Activated CD8-positive, alpha-beta memory T cell treated with anti-CD3 and anti-CD28 coated beads for 1 hour (primary cell): ENCODE results near the gene HOXD9.

Source experiments
- DNase-seq, 2 donors: peaks; one replicate each; pipeline ENCODE4 v3.0.0-alpha.2; 2020; ENCODE audit warnings: low read depth in 1 of 2; ENCODE audit errors: extremely low read depth in 1 of 2

Gene HOXD9

DNA sequence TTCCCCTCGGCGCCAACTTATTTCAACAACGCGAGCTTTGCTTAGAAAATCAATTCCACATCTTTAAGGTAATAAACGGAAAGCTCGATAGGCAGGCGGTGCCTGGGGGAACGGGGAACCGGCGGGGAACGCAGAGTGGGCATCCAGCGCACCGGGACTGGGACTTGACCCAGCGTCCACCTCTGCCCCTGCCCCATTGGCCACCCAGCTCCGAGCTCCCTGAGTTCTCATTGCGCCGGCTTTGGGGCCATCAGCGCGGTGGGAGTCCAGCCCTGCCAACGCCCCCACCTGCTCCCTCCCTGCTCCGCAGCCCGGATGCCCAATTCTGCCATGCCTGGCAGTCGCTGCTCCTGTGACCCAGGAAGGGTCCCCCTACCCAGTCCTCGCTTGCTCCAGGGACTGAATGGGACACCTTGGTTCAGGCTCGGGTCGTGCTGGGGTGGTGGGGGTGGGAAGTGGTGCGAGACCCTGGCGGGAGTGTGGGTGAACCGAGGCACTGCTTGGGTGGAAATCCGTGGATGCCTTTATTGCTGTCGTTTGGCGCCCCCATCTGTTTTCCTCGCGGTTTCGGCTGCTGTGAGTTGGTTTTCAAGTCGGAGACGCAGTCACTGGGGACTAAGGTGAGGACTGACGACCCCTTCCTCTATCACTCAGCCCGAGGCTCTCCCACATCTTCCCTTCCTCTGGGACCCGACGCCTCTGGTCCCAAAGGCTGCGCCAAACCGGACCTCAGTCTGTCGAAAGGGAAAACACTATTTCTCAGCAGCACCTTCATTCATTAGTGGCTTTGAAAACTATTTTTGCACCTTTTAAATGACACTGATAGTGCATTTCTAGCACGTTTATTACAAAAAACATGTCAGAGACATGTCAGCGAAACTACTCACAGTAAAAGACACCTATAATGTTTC, 36.4 kb upstream of the HOXD9 start:
- DNase-seq, result no peak

DNA sequence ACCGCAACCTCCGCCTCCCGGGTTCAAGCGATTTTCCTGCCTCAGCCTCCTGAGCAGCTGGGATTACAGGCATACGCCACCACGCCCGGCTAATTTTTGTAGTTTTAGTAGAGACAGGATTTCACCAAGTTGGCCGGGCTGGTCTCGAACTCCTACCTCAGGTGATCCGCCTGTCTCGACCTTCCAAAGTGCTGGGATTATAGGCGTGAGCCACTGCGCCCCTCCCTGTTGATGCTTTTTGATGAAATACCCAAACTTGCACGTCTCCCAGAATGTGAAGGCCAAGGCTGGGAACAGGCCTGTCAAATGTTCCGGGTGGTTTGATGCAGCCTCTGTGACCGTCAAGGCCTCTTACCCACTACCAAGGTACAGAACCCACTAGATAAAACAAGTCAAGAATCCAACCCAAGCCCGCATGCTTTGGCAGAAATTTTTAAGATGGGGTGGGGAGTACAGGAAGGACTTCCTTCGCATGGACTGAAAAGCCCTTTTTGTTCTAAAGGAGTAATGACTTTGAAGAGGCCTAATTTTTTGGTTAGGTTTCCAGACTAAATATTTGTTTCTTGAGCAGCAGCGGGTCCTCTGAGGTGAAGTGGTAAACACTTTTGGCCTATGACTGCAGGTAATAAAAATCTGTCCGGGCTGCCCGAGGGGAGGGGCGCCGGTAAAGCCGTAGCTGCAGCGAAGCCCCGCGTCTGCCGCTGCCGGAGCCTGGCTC, 35.0 kb upstream of the HOXD9 start:
- DNase-seq, result no peak

DNA sequence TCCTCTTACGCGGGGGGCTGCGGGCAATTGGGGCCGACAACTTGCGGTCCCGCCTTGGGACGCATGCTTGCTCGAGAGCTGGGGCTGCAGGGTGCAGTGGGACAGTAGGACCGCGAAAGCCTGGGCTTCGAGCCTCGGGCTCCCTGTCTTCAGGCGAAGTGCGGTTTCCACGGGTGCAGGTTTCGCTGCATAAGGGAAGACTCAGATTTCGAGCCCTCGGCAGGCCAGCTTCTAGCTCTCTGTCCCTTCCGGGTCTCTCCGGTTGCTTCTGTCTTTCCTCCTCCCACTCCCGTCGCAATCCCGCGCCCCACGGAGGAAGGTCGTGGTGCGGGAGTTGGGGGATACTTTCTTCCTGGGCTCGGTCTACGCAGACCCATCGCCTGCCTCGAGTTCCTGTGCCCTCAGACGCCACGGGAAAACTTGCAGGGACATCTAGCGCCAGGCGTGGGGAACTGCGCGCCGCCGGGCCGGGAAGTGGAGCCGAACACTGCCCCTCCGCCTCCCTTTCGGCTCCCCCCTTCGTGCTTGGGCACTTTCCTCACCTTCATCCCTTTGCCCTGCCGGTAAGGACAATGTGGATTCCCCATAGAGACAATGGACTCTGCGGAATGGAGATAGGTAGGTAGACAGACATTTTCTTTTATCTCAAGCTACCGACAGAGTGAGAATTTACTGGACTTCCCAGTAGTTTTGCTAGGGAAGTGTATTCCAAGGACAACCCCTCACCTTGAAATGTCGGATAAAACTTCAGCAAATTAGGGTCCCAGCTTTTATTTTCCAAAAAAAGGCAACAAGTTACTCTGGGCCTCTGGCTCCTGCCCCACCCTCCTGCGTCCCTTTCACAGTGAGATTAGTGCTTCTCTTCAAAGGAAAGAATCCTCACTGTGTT, 34.2 kb upstream of the HOXD9 start:
- no peak for DNase-seq

DNA sequence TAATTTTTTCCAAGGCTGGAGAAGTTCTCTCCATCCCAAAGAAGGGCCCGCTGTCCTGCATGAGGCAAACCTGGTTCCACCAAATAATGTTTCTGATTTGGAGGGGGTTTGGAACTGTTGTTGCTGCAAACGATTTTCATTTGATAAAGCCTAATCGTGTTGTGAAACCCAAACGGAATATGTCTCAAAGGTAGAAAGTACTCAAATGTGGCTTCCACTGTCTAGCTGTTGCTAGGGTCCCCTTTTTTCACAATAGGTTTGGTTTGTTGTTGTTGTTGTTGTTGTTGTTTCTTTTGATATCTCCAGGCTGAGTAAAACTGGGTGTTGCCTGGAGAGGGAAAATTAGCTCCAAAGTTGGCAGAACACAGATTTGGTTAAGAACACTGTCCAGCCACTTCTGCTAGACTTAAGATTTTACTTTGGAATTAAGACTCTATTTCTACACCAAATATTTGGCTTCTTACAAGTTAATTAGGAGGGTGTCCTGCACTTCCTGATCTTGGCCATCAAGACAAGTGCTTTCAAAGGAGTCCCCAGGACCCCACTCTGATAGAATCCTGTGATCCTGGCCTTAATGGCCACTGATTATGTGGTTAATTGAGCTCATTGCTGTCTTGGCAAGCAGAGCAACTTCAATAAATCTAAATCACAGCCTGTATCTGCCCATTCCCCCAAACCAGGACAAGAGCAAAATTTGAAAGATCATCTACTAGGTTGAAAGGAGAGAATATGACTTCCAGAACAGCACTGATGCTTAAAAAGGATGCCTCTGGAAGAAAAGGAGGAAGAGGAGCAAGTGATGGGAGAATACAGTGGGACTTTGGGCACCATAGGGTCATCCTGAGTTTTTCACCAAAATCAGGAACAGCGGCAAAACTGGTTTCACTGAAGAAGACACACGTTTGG, 33.3 kb upstream of the HOXD9 start:
- no peak for DNase-seq

DNA sequence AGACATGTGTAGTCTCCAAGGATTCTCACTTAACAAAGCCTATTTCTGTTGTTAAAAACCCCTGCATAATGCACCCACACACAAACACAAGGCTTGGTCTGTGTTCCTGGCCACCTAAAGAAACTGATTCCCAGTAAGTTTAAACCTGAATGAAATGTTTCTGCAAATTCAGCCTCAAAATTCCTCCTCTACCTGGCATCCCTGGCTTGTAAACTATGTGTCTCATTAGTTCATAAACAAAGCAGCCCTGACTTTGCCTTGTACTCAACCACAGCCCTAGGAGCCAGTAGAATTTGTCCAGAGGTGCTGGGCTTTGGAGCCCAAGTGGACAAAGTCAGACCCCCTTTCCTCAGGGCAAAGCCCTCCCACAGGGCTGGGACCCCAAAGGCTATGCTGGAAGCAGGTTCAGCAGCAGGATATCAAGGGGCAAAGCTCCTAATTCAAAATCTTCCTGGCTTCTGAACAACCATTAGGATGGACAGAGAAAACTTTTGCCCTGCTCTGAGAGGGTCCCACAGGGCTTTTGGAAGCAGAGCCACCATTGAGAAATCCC, 32.6 kb upstream of the HOXD9 start:
- no peak for DNase-seq

DNA sequence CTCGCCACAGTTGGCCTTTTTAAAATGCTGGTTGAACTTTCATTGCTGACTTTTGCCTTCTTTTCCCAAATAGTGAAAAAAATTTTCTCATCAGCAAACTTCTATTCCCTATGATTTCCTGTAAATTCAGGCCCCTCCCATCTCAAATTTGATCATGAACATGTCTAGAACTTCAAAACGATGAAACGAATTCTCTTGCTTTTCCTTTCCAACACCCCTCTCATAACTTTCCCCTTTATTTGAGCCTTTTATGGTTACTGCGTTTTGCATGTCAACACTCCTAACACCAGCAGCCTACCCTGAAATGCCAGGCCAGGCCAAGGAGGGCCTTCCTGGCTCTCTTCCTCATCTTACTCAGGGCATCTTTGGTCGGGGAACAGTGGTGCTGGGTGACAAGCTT, 31.7 kb upstream of the HOXD9 start:
- no peak for DNase-seq

DNA sequence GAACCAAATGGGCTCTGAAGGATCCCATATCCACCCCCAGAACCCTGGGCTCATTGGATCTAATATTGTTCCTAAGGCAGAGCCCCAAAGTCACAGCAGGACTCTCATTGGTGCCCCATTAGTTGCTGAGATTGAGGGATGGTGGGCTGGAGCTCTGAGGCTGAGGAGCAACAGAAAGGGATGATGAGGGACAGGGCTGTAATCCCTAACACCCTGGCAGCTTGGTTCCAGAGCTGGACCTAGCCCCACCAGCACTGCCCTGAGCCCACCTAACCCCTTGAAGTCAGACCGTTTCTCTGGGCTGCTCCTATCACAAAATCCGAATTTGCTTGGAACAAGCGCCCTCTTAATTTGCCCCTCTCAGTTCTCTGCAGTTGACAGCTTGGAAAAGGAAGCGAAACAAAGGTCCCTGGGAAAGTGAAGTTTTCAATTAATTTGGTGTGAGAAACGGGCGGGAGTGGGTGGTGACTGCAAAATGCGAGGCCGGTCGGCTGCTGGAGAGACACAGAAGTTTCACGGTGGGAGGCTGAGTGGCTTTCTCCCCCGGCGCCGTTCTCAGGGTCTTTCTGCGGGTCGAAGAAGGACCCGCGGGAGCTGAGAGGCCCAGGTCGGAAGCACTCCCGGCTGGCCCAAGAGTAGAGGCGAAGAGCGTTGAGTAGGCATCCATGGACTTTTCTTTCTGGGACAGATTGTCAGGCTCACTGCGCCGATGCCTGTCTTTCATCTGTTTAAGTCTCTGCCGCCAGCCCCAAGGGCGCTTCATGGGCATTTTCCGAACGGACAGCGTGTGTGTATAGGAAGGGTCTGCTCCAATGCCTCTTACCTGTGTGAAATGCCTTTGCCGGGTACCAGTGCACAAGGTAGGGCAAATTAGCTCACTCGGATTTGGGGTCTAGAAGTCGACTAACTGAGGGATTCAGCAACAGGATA, 30.9 kb upstream of the HOXD9 start:
- DNase-seq, result no peak

DNA sequence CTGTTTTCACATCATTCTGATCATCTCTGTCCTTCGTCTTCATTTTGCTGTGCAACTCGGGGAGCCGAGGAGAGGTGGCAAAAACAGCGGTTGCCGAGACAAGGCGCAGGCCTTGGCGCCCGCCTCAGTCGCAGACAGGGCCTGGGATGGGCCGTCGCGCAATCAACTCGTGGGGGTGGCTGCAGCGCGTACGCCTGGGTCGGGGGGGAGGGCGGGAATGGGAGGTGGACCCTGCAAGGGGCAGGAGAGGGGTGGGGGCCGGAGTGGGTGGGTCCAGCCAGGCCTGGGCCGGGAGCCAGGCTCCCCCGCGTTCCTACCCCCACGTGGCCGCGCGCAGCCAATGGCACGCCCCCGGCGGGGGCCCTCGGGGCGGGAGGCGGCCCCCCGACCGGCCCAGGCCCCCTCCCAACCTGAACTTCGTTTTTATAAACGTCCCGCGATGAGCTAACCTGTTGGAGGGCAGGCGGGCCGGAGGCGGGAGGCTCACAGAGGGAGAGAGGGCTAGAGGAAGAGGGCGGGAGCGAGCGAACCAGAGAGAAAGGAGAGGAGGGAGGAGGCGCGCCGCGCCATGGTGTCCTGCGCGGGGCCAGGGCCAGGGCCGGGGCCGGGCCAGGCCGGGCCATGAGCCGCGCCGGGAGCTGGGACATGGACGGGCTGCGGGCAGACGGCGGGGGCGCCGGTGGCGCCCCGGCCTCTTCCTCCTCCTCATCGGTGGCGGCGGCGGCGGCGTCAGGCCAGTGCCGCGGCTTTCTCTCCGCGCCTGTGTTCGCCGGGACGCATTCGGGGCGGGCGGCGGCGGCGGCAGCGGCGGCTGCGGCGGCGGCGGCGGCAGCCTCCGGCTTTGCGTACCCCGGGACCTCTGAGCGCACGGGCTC, 30.0 kb upstream of the HOXD9 start, which contains the start of gene HOXD13:
Gene HOXD13, plus strand, starts transcription at position 452 of the 875 bp plus-strand sequence. Its CDS starts 170 bp downstream, at position 622.
- no peak for DNase-seq

DNA sequence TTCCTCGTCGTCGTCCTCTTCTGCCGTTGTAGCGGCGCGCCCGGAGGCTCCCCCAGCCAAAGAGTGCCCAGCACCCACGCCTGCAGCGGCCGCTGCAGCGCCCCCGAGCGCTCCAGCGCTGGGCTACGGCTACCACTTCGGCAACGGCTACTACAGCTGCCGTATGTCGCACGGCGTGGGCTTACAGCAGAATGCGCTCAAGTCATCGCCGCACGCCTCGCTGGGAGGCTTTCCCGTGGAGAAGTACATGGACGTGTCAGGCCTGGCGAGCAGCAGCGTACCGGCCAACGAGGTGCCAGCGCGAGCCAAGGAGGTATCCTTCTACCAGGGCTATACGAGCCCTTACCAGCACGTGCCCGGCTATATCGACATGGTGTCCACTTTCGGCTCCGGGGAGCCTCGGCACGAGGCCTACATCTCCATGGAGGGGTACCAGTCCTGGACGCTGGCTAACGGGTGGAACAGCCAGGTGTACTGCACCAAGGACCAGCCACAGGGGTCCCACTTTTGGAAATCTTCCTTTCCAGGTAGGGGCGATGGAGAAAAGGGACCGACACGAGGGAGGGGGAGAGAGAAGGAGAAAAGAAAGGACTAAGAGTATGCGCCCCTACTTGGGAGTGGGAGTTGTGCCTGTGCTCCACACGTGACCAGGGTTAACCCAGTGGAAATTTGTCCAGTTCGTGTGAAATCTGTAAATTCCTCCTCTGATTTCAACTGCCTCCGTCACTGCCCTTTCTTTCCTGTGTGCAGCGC, 29.2 kb upstream of the HOXD9 start:
- no peak for DNase-seq

DNA sequence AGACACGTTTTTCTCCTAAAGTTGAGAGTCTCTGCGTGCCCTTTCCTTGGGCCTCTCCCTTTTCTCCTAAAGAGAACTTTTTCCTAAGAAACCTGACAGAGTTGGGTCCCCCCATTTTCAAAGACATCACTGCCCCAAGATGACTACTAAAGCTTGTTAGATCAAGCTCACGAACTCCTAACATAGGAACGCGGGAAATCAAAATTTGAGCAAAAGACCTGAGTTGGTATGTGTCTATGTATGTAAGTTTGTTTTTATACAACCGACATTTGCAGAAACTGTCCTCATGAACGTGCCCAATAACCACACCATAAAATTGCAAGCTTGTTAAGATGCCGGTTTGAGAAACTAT, 28.6 kb upstream of the HOXD9 start:
- DNase-seq, result no peak

DNA sequence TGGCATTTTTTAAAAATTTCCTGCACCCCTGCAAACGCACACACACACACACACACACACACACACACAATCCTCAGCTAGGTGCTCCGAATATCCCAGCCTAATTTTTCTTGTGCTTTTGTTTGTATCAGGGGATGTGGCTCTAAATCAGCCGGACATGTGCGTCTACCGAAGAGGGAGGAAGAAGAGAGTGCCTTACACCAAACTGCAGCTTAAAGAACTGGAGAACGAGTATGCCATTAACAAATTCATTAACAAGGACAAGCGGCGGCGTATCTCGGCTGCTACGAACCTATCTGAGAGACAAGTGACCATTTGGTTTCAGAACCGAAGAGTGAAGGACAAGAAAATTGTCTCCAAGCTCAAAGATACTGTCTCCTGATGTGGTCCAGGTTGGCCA, 28.2 kb upstream of the HOXD9 start:
- no peak for DNase-seq

DNA sequence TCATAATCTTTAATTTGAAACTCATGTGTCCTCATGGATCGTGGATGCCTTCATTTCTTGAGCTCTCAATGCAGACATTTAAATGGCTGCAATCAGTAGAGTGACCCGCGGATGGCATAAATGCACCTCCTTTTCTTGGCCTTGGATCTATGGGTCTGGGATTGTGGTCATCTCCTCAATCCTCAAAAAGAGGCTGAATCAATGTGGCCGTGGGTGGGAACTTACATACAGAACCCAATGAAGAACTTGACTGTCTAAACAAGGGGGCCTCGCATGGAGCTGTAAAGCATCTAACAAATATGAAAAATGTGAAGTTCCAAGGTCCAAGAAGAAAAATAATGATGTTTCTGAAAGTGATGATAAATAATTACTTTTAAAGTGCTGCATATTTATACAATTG, 27.1 kb upstream of the HOXD9 start:
- DNase-seq, result no peak

DNA sequence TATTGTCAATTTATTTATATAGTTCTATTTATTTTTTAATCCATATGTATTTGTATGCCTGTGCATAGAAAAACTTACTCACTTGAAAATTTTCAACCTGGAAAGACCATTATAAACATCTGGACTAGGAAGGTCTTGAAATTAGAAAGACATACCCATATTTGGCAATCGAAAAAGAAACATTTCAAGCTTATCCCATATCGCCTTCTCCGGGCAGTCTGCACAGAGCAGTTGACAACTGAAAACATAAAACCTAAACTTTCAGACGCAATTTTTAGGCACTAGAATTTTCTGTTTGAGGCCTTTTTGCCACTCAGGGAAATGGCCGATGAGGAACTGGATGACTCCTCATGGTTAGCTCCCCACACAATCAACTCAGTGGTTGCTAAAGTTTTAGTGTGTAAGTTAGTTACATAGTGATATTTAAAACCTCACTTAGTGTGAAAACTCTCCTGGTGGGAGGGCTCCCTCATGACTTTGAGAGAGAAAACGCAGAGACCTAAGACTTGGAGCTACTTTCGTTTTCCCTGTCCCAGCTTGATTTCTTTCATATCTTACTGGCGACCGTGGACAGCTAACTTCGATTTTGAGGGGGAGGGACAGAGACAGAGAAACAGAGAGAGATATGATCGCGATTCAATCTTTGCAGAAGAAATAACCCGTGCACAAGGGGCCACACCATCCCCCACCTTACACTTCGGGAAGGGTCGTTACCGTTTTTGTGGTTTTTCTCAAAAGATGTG, 26.1 kb upstream of the HOXD9 start:
- no peak for DNase-seq

DNA sequence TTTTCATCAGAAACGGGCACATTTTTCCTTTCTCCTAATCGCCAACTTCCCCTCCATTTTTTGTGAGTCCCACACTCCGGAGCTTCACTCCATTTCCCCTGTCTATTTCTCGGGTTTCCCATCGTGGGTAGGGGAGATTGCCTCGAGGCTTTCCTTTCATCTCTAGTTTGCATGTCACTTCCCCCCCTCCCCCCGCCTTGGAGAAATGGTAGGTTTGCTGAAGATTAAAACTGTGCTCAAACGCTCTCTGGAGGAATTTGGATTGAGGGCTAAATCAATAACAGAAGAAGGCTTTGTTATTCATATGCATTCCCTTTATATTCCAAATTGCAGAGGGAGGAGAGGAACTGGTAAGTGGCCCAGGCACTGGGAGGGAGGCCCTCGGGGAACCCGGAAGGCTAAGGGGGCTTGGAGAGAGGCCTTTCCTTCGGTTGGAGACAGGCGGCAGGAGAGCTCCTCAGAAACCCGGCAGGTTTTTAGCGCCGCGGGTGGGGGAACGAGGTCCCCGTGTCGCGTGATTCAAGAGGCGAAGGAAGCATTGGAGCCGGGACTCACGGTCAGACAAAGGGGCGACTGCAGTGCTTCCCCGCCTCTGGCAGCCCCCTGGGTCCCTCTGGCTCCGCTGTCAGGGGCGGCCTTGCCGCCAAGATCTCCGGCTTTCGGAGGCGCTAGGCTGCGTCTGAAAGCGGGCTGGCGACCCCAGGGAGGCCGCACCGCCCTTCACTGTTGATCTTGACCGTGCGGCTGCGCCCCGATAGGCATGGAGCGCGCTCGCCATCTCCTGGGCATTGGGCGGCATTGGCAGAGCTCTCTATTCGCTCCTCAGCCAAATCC, 25.3 kb upstream of the HOXD9 start:
- peak; percentile 11 to 37 for DNase-seq

DNA sequence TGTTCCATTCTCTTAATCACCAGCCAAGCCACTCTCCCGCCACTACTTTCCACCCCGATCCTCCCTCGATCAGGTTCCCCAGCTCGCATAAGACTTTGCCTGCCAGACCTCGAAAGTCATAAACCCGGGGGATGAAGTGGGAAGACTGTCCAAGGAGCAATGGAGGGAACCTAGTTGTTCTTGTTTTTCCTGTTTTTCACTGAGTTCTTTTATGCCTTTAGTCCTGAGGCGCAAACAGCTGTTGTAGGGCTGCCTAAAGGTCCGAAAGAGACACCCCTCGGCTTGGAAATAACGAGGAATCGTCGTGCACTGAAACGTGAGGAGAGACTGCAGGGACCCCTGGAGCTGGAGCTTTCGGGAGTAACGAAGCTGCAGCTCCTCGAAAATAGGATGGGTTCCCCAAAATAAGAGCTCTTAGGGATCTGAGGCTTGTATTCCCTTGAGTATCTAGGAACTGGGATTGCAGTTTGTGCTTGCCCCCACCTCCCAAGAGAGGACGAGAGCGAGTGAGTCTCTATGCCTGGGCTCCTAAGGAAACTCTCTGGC, 24.6 kb upstream of the HOXD9 start:
- no peak for DNase-seq
